NCI-H2107 treated with DMSO at 0.1 percent for 48 hours (cell line): Measurements from ENCODE around the gene CSNK1G2.

Experiments used
- DNase-seq: peaks from one replicate; lab custom pipeline; 2025; ENCODE audit not compliant: unreplicated experiment; lab: John Stamatoyannopoulos, UW

The CSNK1G2 gene

DNA sequence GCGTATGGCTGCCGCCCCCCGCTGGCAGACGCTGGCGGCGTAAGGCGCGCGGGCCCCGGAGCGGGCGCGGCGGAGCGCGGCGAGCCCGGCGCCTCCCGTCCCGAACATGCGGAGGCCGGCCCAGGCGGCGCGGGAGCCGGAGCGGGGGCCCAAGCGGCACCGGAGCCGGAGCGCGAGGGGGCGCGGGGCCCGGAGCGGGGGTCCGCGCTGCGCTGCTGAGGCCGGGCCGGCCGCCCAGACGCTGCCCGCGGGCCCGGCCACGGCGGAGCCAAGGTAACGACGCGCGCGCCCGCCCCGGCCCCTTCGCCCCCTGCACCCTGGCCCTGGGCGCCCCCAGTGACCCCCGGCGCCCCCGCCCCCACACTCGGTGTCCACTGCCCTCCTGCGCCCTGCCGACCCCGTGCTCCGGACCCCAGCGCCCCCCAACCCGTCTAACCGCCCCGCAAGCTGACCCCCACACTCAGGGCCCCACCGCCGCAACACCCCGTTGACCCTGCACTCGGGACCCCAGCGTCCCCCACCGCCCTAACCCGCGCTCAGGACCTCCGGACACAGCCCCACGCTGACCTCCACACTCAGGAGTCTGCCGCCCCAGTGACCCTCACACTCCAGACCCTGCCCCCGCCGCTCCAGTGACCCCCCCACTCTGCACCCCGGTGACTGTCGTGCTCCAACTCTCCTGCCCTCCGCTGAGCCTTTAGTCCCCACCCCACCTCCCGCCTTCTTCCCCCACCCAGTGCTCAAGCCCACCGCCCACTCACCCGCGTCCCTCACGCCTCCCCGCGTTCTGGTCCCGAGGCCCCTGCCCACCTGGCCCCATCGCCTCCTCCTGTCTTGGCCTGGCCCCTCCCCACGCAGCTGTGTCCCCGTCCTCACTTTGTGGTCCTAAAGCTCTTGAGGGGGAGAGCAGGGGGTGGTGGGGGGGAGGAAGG, at the start of gene CSNK1G2:
Gene CSNK1G2, plus strand, starts transcription at position 27 of the 932 bp plus-strand sequence. CDS start 28,601 bp downstream, outside the sequence.
- DNase-seq: no peak

DNA sequence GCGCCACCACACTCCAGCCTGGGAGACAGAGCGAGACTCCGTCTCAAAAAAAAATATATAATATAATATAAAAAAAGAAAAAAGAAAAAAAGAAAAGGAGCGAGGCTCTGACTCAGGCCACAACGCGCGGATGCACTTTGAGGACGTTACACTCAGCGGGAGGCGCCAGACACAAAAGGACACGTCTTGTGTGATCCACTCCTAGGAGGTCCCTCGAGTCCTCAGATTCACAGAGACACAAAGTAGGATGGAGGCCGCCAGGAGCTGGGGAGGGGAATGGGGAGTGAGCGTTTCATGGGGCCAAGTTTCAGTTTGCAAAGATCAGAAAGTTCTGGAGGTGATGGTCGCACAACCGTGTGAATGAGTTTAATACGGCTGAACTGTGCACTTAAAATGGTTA, 47.2 kb upstream of the CSNK1G2 start:
- DNase-seq: no peak

GRCh38 chr19:1896508-1896907, 44.5 kb upstream of the CSNK1G2 start:
- no peak for DNase-seq

- DNase-seq: no peak
These were observed 39.0 kb upstream of the CSNK1G2 start for GRCh38 chr19:1901940-1902404.

DNA sequence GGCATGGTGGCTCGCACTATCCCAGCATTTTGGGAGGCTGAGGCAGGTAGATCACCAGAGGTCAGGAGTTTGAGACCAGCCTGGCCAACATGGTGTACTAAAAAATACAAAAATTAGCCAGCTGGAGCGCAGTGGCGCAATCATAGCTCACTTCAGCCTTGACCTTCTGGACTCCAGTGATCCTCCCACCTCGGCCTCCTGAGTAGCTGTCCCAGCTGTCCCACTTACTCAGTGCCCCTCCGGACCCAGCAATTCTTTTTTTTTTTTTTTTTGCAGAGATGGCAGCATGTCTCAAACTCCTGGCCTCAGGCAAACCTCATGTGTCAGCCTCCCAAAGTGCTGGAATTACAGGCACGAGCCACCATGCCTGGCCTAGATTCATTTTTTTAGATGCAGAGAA, 38.0 kb upstream of the CSNK1G2 start:
- no peak for DNase-seq

GRCh38 chr19:1904860-1905109, 36.2 kb upstream of the CSNK1G2 start:
- no peak for DNase-seq

GRCh38 chr19:1905110-1905862, 35.7 kb upstream of the CSNK1G2 start, which contains the start of the genes ADAT3 and SCAMP4:
TSS of gene ADAT3 (plus strand) at chr19:1905399. CDS start at chr19:1912048, 6,649 bp downstream.
TSS of gene SCAMP4 (plus strand) at chr19:1905399. CDS start at chr19:1915020, 9,621 bp downstream.
- DNase-seq: peak; percentile 93

DNA sequence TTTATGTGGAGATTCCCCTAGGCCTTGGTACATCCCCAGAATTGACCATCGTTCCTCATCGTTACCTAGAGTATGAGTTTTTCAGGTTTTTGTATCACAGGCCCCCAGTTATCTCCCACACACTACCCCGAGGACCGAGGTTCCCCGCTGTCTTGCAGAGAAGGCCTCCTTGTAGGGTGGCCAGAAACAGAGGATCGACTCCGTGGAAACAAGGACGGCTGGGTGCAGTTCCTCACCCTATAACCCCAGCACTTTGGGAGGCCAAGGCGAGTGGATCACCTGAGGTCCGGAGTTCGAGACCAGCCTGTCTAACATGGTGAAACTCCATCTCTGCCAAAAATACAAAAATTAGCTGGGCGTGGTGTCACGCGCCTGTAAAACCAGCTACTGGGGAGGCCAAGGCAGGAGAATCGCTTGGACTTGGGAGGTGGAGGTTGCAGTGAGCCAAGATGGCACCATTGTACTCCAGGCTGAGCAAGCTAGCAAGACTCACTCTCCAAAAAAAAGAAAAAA, 35.1 kb upstream of the CSNK1G2 start:
- DNase-seq: no peak

- no peak for DNase-seq
These were observed 33.9 kb upstream of the CSNK1G2 start for GRCh38 chr19:1906985-1907562.

GRCh38 chr19:1907563-1908363, 33.2 kb upstream of the CSNK1G2 start:
- DNase-seq: no peak

GRCh38 chr19:1908364-1908678, 32.7 kb upstream of the CSNK1G2 start:
- no peak for DNase-seq

GRCh38 chr19:1909761-1910080, 31.3 kb upstream of the CSNK1G2 start:
- DNase-seq: no peak

GRCh38 chr19:1910177-1910576, 30.8 kb upstream of the CSNK1G2 start:
- no peak for DNase-seq

DNA sequence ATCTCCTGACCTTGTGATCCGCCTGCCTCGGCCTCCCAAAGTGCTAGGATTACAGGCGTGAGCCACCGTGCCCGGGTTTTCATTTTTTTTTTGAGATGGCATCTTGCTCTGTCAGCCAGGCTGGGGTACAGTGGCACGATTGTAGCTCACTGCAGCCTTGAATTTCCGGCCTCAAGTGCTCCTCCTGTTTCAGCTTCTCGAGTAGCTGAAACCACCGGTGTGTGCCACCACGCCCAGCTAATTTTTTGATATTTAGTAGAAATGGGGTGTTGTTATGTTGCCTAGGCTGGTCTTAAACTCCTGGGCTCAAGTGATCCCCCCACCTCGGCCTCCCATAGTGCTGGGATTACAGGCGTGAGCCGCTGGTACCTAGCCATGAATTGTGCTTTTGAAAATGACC, 29.9 kb upstream of the CSNK1G2 start:
- DNase-seq: no peak

GRCh38 chr19:1911995-1912394, 29.0 kb upstream of the CSNK1G2 start:
- no peak for DNase-seq

- no peak for DNase-seq
These were observed 28.0 kb upstream of the CSNK1G2 start for GRCh38 chr19:1912760-1913505.

DNA sequence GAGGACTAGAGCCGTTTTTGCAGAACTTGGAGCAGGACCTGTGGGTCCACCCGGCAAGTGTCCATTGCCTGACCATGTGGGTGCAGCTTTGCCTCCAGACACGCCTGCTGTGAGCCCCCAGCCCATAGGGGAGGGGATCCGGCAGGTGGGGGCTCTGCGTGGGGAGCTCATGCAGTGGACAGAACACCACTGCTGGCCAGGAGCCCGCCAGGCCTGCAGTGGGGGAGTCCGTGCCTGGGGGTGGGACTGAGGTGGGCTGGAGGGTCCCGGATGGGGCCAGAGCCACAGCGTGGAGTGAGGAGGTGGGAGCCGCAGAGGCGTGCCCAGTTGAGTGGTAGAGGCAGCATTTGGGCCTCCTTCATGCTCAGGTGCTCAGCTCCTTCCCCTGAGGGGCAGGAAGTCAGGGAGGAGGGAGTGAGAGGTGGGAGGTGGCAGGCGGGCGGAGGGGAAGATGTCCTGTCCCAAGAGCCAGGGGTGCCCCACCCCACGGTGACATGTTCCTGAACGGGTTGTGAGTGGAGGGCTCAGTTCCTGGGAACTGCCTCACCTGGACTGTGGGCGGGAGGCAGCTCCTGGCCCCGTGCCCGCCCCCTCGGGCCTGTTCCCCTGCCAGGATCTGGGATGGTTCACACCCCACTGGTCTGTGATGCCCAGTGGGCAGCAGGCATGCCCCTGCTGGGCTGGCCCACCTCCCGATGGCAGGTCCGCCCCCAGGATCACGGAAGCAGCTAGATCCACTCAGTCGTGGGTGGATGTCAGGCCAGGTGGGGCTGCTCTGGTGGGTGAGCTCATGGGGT, 27.0 kb upstream of the CSNK1G2 start:
- no peak for DNase-seq

DNA sequence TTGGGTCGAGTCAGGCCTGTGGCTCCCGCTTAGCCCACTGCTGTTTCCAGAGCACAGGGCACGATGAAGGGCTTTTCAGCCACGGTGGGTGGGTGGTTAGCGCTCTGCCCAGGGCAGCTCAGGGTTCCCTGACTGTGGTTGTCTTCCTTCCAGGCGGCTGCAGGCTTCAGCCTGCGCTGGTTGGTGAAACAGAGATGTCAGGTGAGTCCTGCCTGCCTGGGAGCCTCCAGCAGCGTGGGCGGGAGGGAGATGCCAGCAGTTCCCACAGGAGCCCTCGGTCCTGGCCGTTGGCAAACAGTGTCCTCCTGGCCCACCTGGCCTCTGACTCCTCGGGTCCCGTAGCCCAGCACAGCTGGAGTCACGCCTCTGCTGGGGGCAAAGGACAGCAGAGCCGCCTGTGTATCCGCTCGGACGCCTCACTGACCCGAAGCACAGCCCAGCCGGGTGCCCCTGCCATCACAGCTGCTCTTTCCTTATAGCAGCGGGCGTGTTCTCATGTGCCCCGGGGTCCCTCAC, 26.1 kb upstream of the CSNK1G2 start:
- DNase-seq: no peak

GRCh38 chr19:1917146-1917545, 23.8 kb upstream of the CSNK1G2 start:
- DNase-seq: no peak
